ENCODE data around the gene ETHE1.

ETHE1 gene

DNA sequence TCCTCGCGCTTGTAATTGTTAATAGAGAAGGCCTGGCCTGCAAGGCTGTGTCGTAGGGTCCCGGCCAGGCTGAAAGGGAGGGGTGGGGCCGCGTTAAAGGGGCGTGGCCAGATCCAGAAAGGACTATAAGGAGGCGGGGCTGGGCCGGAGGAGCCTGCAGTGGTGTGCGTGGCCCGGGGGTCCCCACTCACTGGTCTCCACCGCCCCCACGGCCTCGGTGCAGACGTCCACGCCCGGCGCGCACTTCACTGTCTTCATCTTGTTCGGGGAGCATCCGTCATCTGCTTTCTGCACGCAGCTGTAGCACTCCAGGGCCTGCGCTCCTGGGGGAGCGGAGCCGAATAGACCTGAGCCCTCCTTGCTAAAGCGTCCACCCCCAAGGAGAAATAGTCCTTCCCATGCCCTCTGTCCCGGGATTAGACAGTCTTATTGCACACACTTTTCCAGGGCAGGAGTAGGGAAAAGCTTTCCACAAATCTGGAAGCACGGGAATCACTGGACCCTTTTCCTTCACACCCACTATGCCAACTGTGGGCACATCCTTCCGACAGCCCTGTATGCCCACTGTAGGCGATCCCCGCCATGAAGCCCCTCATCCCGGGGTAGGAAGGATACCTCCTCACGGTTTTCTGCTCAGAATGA is 62.7 kb downstream of the ETHE1 start:
- no peak for DNase-seq (ENCODE audit: low spot score)

DNA sequence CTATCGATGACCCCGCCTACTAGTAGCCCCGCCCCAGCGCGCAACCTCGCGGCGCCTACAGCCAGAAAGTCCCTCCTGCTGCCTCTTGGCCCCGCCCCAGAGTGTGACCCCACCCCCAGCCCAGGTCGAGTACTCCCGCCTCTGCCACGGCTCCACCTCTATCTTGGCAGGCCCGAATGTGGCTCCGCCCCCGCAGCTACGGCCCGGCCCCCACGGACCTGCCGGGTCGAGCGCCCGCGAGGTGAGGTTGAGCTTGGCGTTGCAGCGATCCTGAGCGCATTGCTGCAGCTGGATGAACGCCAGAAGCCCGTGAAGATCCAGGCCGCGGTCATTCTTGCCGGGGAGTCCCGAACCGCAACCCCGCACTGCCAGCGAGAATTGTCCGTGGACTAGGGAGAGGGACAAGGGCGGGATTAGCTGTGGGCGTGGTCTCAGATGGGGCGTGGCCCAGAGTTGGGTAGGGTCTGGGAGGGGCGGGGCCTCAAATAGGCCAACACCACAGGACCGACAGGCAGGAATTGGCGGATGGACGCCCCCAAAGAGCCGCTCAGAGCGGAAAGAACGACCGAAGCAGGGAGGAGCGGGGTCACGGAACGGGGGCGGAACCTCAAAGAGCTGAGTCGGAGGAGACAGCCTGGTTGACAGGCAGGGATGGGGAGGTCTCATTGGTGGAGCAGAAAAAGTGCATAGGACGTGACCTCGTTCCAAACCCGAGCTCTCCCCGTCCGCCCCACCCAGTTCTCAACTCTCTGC is 63.4 kb downstream of the ETHE1 start:
- peak; percentile 98 for DNase-seq (ENCODE audit: low spot score)

DNA sequence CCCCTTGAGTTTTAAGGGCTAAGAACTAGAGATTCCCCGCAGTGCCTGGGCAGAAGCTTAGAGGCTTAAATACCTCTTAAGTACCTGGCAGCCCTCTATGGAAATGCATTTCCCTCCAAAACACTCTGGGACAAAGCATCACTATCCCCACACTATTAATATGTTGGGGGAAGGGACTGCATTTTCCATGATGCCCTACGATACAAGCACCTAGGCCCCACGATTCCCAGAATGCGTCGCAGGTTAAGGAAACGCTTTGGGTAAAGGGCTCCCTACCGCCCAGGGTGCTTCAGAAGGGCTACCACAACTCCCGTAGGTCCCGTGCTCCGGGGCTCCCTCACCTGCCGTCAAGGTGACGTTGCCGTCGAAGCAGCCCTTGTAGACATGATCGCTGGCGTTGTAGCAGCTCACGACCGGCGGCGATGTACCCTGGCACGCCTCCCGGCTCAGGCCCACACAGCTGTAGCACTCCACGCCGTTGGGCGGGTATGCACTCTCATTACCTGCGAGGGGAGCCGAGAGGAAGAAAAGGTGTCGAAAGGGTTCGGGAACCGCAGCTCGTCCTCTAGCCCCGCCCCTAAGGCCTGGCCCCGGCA is 64.1 kb downstream of the ETHE1 start:
- DNase-seq (ENCODE audit: low spot score): no peak

DNA sequence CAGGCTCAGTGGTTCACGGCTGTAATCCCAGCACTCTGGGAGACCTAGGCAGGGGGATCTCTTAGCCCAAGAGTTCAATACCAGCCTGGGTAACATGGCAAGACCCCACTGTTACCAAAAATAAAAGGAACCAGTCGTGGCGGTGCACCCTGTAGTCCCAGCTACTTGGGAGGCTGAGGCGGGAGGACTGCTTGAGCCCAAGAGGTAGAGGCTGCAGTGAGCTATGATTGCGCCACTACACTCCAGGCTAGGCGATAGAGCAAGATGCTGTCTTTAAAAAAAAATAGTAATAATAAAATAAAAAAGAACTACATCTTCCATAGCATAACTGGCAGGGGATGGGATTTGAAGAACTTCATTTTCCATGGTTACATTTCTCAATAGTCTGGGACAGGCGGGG is 64.6 kb downstream of the ETHE1 start:
- no peak for DNase-seq (ENCODE audit: low spot score)

DNA sequence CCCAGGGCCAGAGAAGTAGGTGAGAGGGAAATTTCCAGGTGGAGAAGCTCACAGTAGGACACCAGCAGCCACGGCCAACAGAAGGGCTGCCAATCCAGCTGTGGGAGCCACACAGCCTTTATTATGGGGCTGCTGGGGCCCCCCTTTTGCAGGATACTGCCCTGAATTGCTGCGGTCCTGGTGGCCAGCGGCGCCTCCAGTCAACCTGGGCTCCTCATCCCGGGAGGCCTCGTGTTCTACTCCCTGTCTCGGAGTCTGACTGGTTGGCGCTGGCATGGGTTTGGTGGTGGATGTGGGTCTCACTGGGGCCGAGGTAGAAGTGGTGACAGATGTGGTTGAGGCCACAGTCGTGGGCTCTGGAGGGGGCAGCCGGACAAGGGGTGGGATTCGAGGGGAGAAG is 65.7 kb downstream of the ETHE1 start:
- DNase-seq (ENCODE audit: low spot score): no peak

DNA sequence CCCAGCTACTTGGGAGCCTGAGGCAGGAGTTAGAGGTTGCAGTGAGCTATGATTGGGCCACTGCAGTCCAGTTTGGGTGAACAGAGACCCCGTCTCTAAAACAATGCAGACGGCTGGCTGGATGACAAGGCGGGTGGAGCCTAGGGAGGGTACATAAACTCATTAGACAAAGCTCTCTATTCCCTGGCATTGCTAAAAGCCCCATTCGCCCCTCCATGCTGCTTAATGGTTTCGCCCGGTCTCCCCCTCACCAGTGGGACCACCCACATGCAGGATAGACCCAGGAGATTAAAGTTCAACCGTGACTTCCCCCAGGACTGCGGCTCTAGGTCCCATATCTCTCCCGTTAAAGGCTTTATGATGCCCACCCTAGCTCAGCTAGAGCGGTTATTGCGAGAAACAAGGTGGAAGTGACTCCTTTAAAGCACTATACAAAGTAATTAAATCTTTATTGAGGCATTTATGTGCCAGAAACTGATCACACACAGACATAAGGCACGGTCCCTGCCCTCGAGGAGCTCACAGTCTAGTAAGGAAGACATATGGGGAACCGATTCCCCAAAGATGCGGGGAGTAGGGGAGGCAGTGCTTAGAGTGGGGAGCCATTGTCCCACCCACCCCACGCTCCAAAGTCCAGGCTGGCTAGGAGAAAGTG is 66.5 kb downstream of the ETHE1 start:
- DNase-seq (ENCODE audit: low spot score): no peak

DNA sequence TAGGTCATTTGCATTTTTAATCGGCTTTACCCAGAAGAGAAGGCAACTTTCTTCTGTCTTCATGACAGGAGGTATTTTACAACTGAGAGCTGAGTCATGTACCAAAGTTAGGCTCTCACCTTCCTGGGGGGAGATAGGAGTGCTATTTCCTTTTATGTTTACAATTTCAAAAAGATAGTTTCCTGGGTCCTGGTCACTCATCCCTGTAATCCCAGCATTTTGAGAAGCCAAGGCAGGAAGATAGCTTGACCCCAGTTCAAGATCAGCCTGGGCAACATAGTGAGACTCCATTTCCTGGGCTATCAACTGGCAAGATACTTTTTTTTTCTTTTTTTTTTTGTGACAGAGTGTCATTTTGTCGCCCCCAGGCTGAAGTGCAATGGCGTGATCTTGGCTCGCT is 69.2 kb downstream of the ETHE1 start:
- DNase-seq (ENCODE audit: low spot score): no peak

Data from activated CD4-positive, alpha-beta T cell treated with anti-CD3 and anti-CD28 coated beads, Interleukin-2, Interleukin-4, amounts not matched to agents 100 ng/mL and 50 ng/mL, durations not matched to agents 16 hours and 8 hours (primary cell).